Measurements from ENCODE around the gene FXYD3. TPM values are rescaled to one million over a fixed set of nuclear protein-coding genes. Genes with fewer than 3 reads are reported as not detected.
A peak's percentile ranks its signal among the peaks of the same experiment; 100 is the strongest.

The FXYD3 gene
- not detected for total RNA-seq

DNA sequence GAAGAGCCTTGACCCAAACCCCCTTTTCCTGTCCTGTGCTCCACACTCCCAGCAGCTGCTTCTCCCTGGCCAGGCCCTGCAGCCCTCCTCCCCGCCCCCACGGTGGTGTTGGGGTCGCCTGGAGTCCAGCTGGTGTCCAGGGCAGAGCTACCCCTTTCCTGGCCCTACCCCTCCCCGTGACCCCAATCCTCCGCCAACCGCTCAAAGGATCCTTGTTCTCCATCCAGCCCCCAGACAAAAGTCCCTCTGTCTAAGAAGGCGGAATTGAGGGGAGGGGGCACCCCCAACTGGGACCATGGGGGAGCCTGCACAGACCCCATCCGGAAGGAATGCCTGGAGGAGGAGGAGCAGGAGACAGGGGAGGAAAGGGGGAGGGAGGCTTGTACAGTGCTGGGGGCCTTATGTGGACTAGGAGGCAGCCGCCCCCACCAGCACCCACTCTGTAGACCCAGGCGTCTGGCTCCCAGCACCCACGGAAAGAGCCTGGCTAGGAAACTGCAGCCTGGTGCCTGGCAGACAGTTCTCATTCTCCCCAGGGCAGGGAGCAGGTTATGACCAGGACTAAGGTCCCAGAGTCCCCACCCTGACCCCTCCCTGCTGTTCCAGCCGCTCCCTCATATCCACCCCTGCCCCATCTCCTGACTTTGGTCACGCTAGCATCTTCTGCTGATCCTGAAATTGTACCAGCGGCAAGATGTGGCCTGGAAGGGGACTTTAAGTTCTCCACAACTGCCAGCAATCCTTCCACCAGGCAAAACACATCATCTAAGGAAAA is at the start of gene FXYD3:
FXYD3 (plus strand) TSS at position 647 of the 775 bp plus-strand sequence. CDS start 3,554 bp downstream, outside the sequence.
- Histone ChIP-seq H3K27ac (ENCODE audit: low read depth, low read length) (peak within 1 kb of the TSS; percentile 28), H3K4me1 (ENCODE audit: control insufficient read depth in 3 of 3, insufficient read depth in 3 of 3, low read length in 3 of 3) (peaks cover 6 to 21% (median 12%) of the 10 kb centered on the region in 3 donors), H3K36me3 (ENCODE audit: control insufficient read depth in 3 of 3, insufficient read depth in 3 of 3, low read length in 3 of 3) (no peaks in the 10 kb centered on the region), H3K4me3 (ENCODE audit: low read length in 3 of 3) (peak within 1 kb of the TSS; percentile 47 to 76 (median 55)), H3K9ac (ENCODE audit: low read depth in 1 of 3, low read length in 3 of 3) (peak within 1 kb of the TSS; percentile 43 to 76 (median 60)), H3K27me3 (ENCODE audit: control insufficient read depth in 3 of 3, insufficient read depth in 3 of 3, low read length in 3 of 3) (no peaks in the 10 kb centered on the region), H3K9me3 (ENCODE audit: control insufficient read depth in 3 of 3, low read length in 3 of 3) (no peaks in the 10 kb centered on the region)

DNA sequence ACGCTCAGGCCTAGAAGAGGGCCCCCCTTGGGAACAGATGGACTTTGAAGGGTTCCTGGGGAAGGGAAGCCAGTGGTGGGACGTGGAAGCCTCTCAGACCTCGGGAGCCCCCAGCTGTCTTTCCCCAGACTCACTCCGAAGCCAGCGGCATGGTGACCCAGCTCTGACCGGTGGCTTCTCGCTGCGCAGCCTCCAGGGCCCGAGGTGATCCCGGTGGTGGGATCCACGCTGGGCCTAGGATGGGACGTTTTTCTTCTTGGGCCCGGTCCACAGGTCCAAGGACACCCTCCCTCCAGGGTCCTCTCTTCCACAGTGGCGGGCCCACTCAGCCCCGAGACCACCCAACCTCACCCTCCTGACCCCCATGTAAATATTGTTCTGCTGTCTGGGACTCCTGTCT is 49.5 kb upstream of the FXYD3 start:
- no peak overlapping the region for H3K27ac ChIP-seq (ENCODE audit: low read depth, low read length)
- H3K9me3 ChIP-seq (ENCODE audit: control insufficient read depth in 3 of 3, low read length in 3 of 3), result peaks cover 3 to 5% (median 4%) of the 10 kb centered on the region in 3 donors
- H3K4me1 ChIP-seq (ENCODE audit: control insufficient read depth in 3 of 3, insufficient read depth in 3 of 3, low read length in 3 of 3), result peaks cover 0 to 15% (median 8%) of the 10 kb centered on the region in 3 donors
- peaks cover 0 to 4% (median 0%) of the 10 kb centered on the region in 3 donors for H3K27me3 ChIP-seq (ENCODE audit: control insufficient read depth in 3 of 3, insufficient read depth in 3 of 3, low read length in 3 of 3)
- H3K4me3 ChIP-seq (ENCODE audit: low read length in 3 of 3), result no peak overlapping the region
- H3K36me3 ChIP-seq (ENCODE audit: control insufficient read depth in 3 of 3, insufficient read depth in 3 of 3, low read length in 3 of 3), result no peaks in the 10 kb centered on the region
- no peak overlapping the region for H3K9ac ChIP-seq (ENCODE audit: low read depth in 1 of 3, low read length in 3 of 3)

DNA sequence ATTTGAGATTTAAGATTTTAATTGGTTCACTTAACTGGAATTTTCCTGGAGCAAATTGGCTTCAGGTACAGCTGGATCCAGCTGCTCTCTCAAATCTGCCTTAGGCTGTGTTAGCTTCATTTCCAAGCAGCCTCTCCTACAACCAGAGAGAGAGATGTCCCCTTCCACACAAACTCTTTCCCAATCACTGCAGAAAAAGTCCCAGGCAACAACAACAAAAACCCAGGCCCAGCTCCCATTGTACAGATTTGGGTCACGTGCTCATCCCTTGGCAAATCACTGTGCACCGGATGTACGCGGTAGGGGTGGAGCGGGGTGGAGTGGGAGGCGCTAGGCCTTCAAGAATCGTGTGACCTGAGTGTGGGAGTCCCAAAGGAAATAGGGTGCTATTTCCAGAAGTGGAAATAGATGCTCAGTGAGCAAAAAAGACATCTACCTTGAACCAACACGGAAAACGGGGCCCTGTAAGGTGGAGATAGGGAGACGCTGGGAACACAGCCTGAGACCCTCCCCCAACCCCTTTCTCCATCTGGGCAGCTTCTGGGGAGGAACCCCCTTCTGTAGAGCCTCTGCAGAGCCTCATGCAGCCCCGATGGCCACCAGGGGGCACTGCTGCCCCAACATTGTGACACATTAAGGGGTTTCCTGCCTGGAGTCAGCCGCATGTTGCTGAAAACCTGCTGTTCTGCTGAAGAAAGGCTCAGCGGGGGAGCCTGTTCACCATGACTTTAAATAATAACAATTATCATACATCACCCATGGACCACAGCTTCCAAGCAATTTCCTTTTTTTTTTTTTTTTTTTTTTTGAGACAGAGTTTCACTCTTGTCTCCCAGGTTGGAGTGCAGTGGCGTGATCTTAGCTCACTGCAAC is 48.7 kb upstream of the FXYD3 start:
- H3K9ac ChIP-seq (ENCODE audit: low read depth in 1 of 3, low read length in 3 of 3), result no peak overlapping the region
- peaks cover 3 to 5% (median 4%) of the 10 kb centered on the region in 3 donors for H3K9me3 ChIP-seq (ENCODE audit: control insufficient read depth in 3 of 3, low read length in 3 of 3)
- no peak overlapping the region for H3K27ac ChIP-seq (ENCODE audit: low read depth, low read length)
- H3K36me3 ChIP-seq (ENCODE audit: control insufficient read depth in 3 of 3, insufficient read depth in 3 of 3, low read length in 3 of 3), result no peaks in the 10 kb centered on the region
- peaks cover 0 to 4% (median 0%) of the 10 kb centered on the region in 3 donors for H3K27me3 ChIP-seq (ENCODE audit: control insufficient read depth in 3 of 3, insufficient read depth in 3 of 3, low read length in 3 of 3)
- H3K4me3 ChIP-seq (ENCODE audit: low read length in 3 of 3), result no peak overlapping the region
- peaks cover 0 to 13% (median 8%) of the 10 kb centered on the region in 3 donors for H3K4me1 ChIP-seq (ENCODE audit: control insufficient read depth in 3 of 3, insufficient read depth in 3 of 3, low read length in 3 of 3)

GRCh38 chr19:35068941-35069634 is 46.5 kb upstream of the FXYD3 start:
- Histone ChIP-seq H3K27ac (ENCODE audit: low read depth, low read length) (peak overlapping the region; percentile 74), H3K9ac (ENCODE audit: low read depth in 1 of 3, low read length in 3 of 3) (peak overlapping the region in 1 of 3 donors; percentile 68), H3K4me3 (ENCODE audit: low read length in 3 of 3) (no peak overlapping the region), H3K27me3 (ENCODE audit: control insufficient read depth in 3 of 3, insufficient read depth in 3 of 3, low read length in 3 of 3) (peaks cover 0 to 4% (median 0%) of the 10 kb centered on the region in 3 donors), H3K36me3 (ENCODE audit: control insufficient read depth in 3 of 3, insufficient read depth in 3 of 3, low read length in 3 of 3) (no peaks in the 10 kb centered on the region), H3K4me1 (ENCODE audit: control insufficient read depth in 3 of 3, insufficient read depth in 3 of 3, low read length in 3 of 3) (peaks cover 0 to 13% (median 8%) of the 10 kb centered on the region in 3 donors), H3K9me3 (ENCODE audit: control insufficient read depth in 3 of 3, low read length in 3 of 3) (peaks cover 3 to 5% (median 4%) of the 10 kb centered on the region in 3 donors)

- Histone ChIP-seq H3K9ac (ENCODE audit: low read depth in 1 of 3, low read length in 3 of 3) (no peak overlapping the region), H3K4me1 (ENCODE audit: control insufficient read depth in 3 of 3, insufficient read depth in 3 of 3, low read length in 3 of 3) (peaks cover 0 to 13% (median 8%) of the 10 kb centered on the region in 3 donors), H3K36me3 (ENCODE audit: control insufficient read depth in 3 of 3, insufficient read depth in 3 of 3, low read length in 3 of 3) (no peaks in the 10 kb centered on the region), H3K27me3 (ENCODE audit: control insufficient read depth in 3 of 3, insufficient read depth in 3 of 3, low read length in 3 of 3) (peaks cover 0 to 4% (median 0%) of the 10 kb centered on the region in 3 donors), H3K27ac (ENCODE audit: low read depth, low read length) (no peak overlapping the region), H3K9me3 (ENCODE audit: control insufficient read depth in 3 of 3, low read length in 3 of 3) (peaks cover 3 to 5% (median 4%) of the 10 kb centered on the region in 3 donors), H3K4me3 (ENCODE audit: low read length in 3 of 3) (no peak overlapping the region)
These were observed 45.9 kb upstream of the FXYD3 start for GRCh38 chr19:35069696-35070095.

DNA sequence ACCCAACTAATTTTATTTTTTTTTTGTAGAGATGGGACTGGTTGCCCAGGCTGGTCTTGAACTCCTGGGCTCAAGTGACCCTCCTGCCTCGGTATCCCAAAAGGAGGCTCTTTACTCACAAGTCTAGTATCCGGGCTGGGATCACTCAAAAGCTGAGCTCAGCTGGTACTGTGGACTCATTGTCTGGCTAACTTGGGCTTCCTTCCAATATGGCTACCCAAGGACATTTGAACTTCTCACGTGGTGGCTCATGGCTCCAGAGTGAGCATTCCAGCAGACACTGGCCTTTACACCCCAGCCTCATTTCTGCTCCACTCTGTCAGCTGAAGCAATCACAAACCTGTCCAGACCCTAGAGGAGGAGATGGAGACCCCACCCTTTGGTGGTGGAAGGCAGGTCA is 45.2 kb upstream of the FXYD3 start:
- Histone ChIP-seq H3K4me3 (ENCODE audit: low read length in 3 of 3) (no peak overlapping the region), H3K4me1 (ENCODE audit: control insufficient read depth in 3 of 3, insufficient read depth in 3 of 3, low read length in 3 of 3) (peaks cover 0 to 13% (median 8%) of the 10 kb centered on the region in 3 donors), H3K27ac (ENCODE audit: low read depth, low read length) (no peak overlapping the region), H3K27me3 (ENCODE audit: control insufficient read depth in 3 of 3, insufficient read depth in 3 of 3, low read length in 3 of 3) (peaks cover 0 to 4% (median 0%) of the 10 kb centered on the region in 3 donors), H3K9me3 (ENCODE audit: control insufficient read depth in 3 of 3, low read length in 3 of 3) (peaks cover 3 to 5% (median 4%) of the 10 kb centered on the region in 3 donors), H3K36me3 (ENCODE audit: control insufficient read depth in 3 of 3, insufficient read depth in 3 of 3, low read length in 3 of 3) (no peaks in the 10 kb centered on the region), H3K9ac (ENCODE audit: low read depth in 1 of 3, low read length in 3 of 3) (no peak overlapping the region)

- Histone ChIP-seq H3K27me3 (ENCODE audit: control insufficient read depth in 3 of 3, insufficient read depth in 3 of 3, low read length in 3 of 3) (peaks cover 0 to 2% (median 0%) of the 10 kb centered on the region in 3 donors), H3K4me3 (ENCODE audit: low read length in 3 of 3) (no peak overlapping the region), H3K9me3 (ENCODE audit: control insufficient read depth in 3 of 3, low read length in 3 of 3) (peaks cover 3 to 5% (median 4%) of the 10 kb centered on the region in 3 donors), H3K27ac (ENCODE audit: low read depth, low read length) (no peak overlapping the region), H3K36me3 (ENCODE audit: control insufficient read depth in 3 of 3, insufficient read depth in 3 of 3, low read length in 3 of 3) (no peaks in the 10 kb centered on the region), H3K9ac (ENCODE audit: low read depth in 1 of 3, low read length in 3 of 3) (no peak overlapping the region), H3K4me1 (ENCODE audit: control insufficient read depth in 3 of 3, insufficient read depth in 3 of 3, low read length in 3 of 3) (peaks cover 0 to 3% (median 2%) of the 10 kb centered on the region in 3 donors)
These were observed 42.1 kb upstream of the FXYD3 start for GRCh38 chr19:35073516-35073915.

DNA sequence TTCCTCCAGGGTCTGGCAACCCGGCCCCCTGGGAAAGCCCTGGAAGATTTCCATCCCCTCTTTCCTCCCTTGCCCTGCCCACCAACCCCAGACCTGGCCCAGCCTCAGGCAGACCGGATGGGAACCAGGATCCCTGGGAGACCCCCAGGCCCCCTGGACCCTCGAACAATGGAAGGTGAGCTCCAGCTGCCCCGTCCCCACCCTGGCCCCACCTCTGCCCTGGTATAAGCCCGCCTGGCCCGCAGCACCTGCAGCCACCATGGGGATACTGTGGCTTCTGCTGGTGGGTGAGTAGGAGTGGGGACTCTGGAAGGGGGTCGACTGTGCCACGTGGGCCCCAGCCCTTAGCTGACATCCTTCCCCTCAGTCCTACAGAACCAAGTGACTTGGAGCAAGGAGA is 41.7 kb upstream of the FXYD3 start:
- Histone ChIP-seq H3K4me3 (ENCODE audit: low read length in 3 of 3) (no peak overlapping the region), H3K9ac (ENCODE audit: low read depth in 1 of 3, low read length in 3 of 3) (no peak overlapping the region), H3K27me3 (ENCODE audit: control insufficient read depth in 3 of 3, insufficient read depth in 3 of 3, low read length in 3 of 3) (no peaks in the 10 kb centered on the region), H3K27ac (ENCODE audit: low read depth, low read length) (no peak overlapping the region), H3K36me3 (ENCODE audit: control insufficient read depth in 3 of 3, insufficient read depth in 3 of 3, low read length in 3 of 3) (no peaks in the 10 kb centered on the region), H3K4me1 (ENCODE audit: control insufficient read depth in 3 of 3, insufficient read depth in 3 of 3, low read length in 3 of 3) (no peaks in the 10 kb centered on the region), H3K9me3 (ENCODE audit: control insufficient read depth in 3 of 3, low read length in 3 of 3) (peaks cover 3 to 5% (median 4%) of the 10 kb centered on the region in 3 donors)

GRCh38 chr19:35074426-35075201 is 41.0 kb upstream of the FXYD3 start:
- H3K9ac ChIP-seq (ENCODE audit: low read depth in 1 of 3, low read length in 3 of 3), result no peak overlapping the region
- H3K4me1 ChIP-seq (ENCODE audit: control insufficient read depth in 3 of 3, insufficient read depth in 3 of 3, low read length in 3 of 3), result no peaks in the 10 kb centered on the region
- H3K9me3 ChIP-seq (ENCODE audit: control insufficient read depth in 3 of 3, low read length in 3 of 3), result peaks cover 3 to 5% (median 4%) of the 10 kb centered on the region in 3 donors
- no peaks in the 10 kb centered on the region for H3K27me3 ChIP-seq (ENCODE audit: control insufficient read depth in 3 of 3, insufficient read depth in 3 of 3, low read length in 3 of 3)
- H3K4me3 ChIP-seq (ENCODE audit: low read length in 3 of 3), result no peak overlapping the region
- H3K36me3 ChIP-seq (ENCODE audit: control insufficient read depth in 3 of 3, insufficient read depth in 3 of 3, low read length in 3 of 3), result no peaks in the 10 kb centered on the region
- no peak overlapping the region for H3K27ac ChIP-seq (ENCODE audit: low read depth, low read length)
